ENCODE measurements around the gene TRAPPC12.

GRCh38 chr2:3454802-3455201, 75.3 kb downstream of the TRAPPC12 start:
- TF ChIP-seq, protein P1, sequence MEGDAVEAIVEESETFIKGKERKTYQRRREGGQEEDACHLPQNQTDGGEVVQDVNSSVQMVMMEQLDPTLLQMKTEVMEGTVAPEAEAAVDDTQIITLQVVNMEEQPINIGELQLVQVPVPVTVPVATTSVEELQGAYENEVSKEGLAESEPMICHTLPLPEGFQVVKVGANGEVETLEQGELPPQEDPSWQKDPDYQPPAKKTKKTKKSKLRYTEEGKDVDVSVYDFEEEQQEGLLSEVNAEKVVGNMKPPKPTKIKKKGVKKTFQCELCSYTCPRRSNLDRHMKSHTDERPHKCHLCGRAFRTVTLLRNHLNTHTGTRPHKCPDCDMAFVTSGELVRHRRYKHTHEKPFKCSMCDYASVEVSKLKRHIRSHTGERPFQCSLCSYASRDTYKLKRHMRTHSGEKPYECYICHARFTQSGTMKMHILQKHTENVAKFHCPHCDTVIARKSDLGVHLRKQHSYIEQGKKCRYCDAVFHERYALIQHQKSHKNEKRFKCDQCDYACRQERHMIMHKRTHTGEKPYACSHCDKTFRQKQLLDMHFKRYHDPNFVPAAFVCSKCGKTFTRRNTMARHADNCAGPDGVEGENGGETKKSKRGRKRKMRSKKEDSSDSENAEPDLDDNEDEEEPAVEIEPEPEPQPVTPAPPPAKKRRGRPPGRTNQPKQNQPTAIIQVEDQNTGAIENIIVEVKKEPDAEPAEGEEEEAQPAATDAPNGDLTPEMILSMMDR (IDR thresholded peaks at IDR 0.05) = no peak
- TF ChIP-seq EP300 (IDR thresholded peaks at IDR 0.05) = no peak
- TF ChIP-seq POLR2A (IDR thresholded peaks at IDR 0.05) = no peak
- TF ChIP-seq POLR2AphosphoS5 (IDR thresholded peaks at IDR 0.05) = no peak

Data from gastroesophageal sphincter (tissue), 3 donors.